Uterus (tissue), 4 donors: ENCODE measurements around the gene SCFD2. TPM values are rescaled to one million over a fixed set of nuclear protein-coding genes. Genes with fewer than 3 reads are reported as not detected.
A peak's percentile ranks its signal among the peaks of the same experiment; 100 is the strongest.

Experiments
- DNase-seq, 2 donors: peaks; one replicate each; pipeline ENCODE4 v3.0.0-alpha.2; 2019 to 2020
- H3K27ac ChIP-seq, 2 donors: fragments of 200-600 bp; sonication (generic); 1 replicate in 1 of 2; 2 replicates in 1 of 2; pipeline ENCODE4 v1.5.1; 2016 to 2018
- H3K27me3 ChIP-seq, 2 donors: fragments of 200-600 bp; sonication (generic); one replicate each; pipeline ENCODE4 v1.5.1; 2018 to 2019; ENCODE audit warnings: control low read depth in 1 of 2
- H3K36me3 ChIP-seq, 2 donors: fragments of 200-600 bp; sonication (generic); one replicate each; pipeline ENCODE4 v1.5.1; 2019; ENCODE audit warnings: control low read depth in 1 of 2
- H3K4me1 ChIP-seq, 2 donors: fragments of 200-600 bp; sonication (generic); one replicate each; pipeline ENCODE4 v1.5.1; 2018 to 2019; ENCODE audit warnings: control low read depth in 1 of 2
- H3K4me3 ChIP-seq, 2 donors: fragments of 200-600 bp; sonication (generic); 1 replicate in 1 of 2; 2 replicates in 1 of 2; pipeline ENCODE4 v1.5.1; 2018 to 2019; ENCODE audit warnings: mild to moderate bottlenecking in 1 of 2
- H3K9me3 ChIP-seq, 2 donors: fragments of 200-600 bp; sonication (generic); one replicate each; pipeline ENCODE4 v1.5.1; 2019; ENCODE audit warnings: control low read depth in 1 of 2
- CTCF ChIP-seq, 4 experiments: fragments of 200-600 bp in 2 of 4; fragments of 450-650 bp in 2 of 4; sonication (generic) in 2 of 4; IDR thresholded peaks; one replicate each; pipeline ENCODE4 v1.5.1; 2016 to 2019; ENCODE audit warnings: antibody characterized with exemption in 4 of 4, mild to moderate bottlenecking in 2 of 4, moderate library complexity in 1 of 4
- POLR2A ChIP-seq, 2 donors: fragments of 450-650 bp; IDR thresholded peaks; one replicate each; pipeline ENCODE4 v1.6.1; 2016; ENCODE audit warnings: antibody characterized with exemption in 2 of 2, mild to moderate bottlenecking in 1 of 2, moderate library complexity in 1 of 2
- intact Hi-C: fragments of 100-400 bp; cut with DNase I; formaldehyde crosslinking; loops from one replicate; pipeline ENCODE4 v1.15.1; 2023; ENCODE audit warnings: low total_unique reads
- total RNA-seq, 4 donors: library from RNA; depleted of rRNA in 3 of 4; stranded (reverse); fragments of >200 nt in 3 of 4; gene quantifications; one replicate each; pipeline versions ENCODE4 v1.1.0 to v1.2.4, GENCODE V29; 2014 to 2023
- donor health status: DM: yes; HTN: yes; CAD: no.

SCFD2 gene
- total RNA-seq, 4 donors from 2014 or later, result 19.6 to 36.2 (median 24.5) TPM

DNA sequence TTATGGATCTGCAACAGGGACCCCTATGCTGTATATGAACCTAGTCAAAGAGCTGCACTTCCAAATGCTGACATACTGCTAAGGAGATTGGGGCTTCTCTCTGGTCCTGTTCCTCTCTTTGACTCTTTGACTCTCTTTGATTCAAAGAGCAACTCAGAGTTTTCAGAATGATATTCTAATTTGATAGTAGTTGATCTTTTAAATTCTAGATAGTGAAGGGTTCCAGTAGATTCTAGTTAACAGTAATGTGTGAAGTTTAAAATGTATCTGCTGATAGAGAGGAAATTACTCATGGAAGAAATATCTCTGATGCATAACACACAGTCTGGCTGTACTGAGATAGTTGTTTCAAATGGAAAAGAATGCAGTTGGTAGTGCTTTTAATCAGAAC is 264.7 kb downstream of the SCFD2 start:
- Histone ChIP-seq H3K9me3 (no peaks in the 10 kb centered on the region), H3K4me3 (no peak overlapping the region), H3K27ac (no peak overlapping the region), H3K27me3 (no peaks in the 10 kb centered on the region), H3K4me1 (no peaks in the 10 kb centered on the region), H3K36me3 (no peaks in the 10 kb centered on the region)
- no peak for DNase-seq
- intact Hi-C loops, result no loop called here
- no peak for TF ChIP-seq CTCF (IDR thresholded peaks at IDR 0.05)
- no peak for TF ChIP-seq POLR2A (IDR thresholded peaks at IDR 0.05)

- no peaks in the 10 kb centered on the region for H3K36me3 ChIP-seq
- intact Hi-C loops, result no loop called here
- no peak overlapping the region for H3K4me3 ChIP-seq
- H3K4me1 ChIP-seq, result no peaks in the 10 kb centered on the region
- H3K27ac ChIP-seq, result no peak overlapping the region
- no peaks in the 10 kb centered on the region for H3K27me3 ChIP-seq
- no peaks in the 10 kb centered on the region for H3K9me3 ChIP-seq
- no peak for DNase-seq
- TF ChIP-seq CTCF (IDR thresholded peaks at IDR 0.05) (no peak), POLR2A (IDR thresholded peaks at IDR 0.05) (no peak)
These were observed 265.2 kb downstream of the SCFD2 start for GRCh38 chr4:53100501-53101190.

- Histone ChIP-seq H3K4me3 (no peak overlapping the region), H3K27ac (no peak overlapping the region), H3K27me3 (no peaks in the 10 kb centered on the region), H3K4me1 (no peaks in the 10 kb centered on the region), H3K9me3 (no peaks in the 10 kb centered on the region), H3K36me3 (no peaks in the 10 kb centered on the region)
- no peak for DNase-seq
- TF ChIP-seq POLR2A (IDR thresholded peaks at IDR 0.05), result no peak
- TF ChIP-seq CTCF (IDR thresholded peaks at IDR 0.05), result no peak
- intact Hi-C loops, result no loop called here
These were observed 267.2 kb downstream of the SCFD2 start for GRCh38 chr4:53098681-53099121.

DNA sequence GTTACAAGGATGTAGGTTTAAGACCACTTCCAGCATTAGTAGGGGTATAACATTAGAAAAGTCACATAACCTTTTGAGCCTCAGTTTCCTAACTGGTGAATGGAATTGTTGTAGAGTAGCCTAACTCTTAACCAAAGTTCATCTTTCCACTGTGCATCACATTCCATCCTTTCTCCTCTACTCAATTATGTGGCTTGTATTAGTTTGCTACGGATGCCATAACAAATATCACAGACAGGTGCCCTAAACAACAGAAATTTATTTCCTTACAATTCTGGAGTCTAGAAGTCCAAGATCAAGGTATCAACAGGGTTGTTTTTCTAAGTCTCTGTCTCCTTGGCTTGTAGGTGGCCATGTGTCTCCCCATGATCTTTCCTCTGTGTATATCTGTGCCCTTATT is 271.8 kb downstream of the SCFD2 start:
- H3K9me3 ChIP-seq, result no peaks in the 10 kb centered on the region
- no peak overlapping the region for H3K4me3 ChIP-seq
- intact Hi-C loops, result no loop called here
- H3K27ac ChIP-seq, result no peak overlapping the region
- H3K4me1 ChIP-seq, result no peaks in the 10 kb centered on the region
- DNase-seq, result no peak
- no peak for TF ChIP-seq CTCF (IDR thresholded peaks at IDR 0.05)
- no peak for TF ChIP-seq POLR2A (IDR thresholded peaks at IDR 0.05)
- H3K27me3 ChIP-seq, result no peaks in the 10 kb centered on the region
- H3K36me3 ChIP-seq, result no peaks in the 10 kb centered on the region

DNA sequence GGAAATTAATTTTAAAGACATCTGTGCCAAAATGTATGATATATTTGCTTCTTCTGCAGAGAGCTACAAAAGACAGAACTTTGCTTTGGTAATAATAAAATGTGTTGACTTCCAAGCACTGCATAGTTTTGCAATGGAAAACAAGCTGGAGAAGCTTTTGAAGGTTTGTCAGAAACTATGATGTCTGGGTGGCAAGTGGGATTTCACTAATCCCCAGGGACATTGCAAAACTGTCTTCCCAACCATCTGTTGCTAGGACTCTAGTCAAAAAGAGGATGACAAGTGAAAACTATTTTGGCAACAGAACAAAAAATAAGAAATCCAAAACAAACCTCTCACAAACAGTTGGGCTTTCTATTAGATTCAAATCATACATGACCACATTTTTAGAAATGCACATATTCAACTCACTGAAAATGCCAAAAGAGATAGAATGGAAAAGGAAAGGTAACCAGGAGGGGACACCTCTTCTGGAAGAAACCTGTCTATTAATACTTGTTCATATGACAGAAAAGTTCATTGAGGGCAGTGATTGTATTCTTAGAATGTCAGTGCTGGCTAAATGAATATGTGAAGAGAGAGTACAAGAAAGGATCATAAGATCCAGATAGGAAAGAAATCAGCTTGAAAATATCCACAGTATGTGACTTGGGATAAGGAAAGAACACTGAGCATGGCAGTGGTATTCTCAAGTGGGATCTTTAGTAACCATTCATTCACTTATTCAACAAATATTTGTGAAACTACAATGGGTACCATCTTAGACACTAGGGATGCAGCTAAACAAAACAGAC is 275.7 kb downstream of the SCFD2 start:
- peak in 1 of 2 donors; percentile 13 for DNase-seq
- Histone ChIP-seq H3K27me3 (no peaks in the 10 kb centered on the region), H3K27ac (no peak overlapping the region), H3K36me3 (no peaks in the 10 kb centered on the region), H3K9me3 (no peaks in the 10 kb centered on the region), H3K4me3 (no peak overlapping the region), H3K4me1 (no peaks in the 10 kb centered on the region)
- TF ChIP-seq POLR2A (IDR thresholded peaks at IDR 0.05) (no peak), CTCF (IDR thresholded peaks at IDR 0.05) (no peak)
- intact Hi-C loops, result no loop called here
